CD4-positive, alpha-beta T cell (primary cell): ENCODE results near the gene RIPK4. TPM values are rescaled to one million over a fixed set of nuclear protein-coding genes. Genes with fewer than 3 reads are reported as not detected.

Source experiments
- ATAC-seq: fragments of 200-7000 bp; cut with Tn5 transposase; one replicate; pipeline ENCODE4 v1.10.0; 2022; ENCODE audit warnings: mild to moderate bottlenecking; ENCODE audit not compliant: poor library complexity
- CTCF ChIA-PET: fragments of 350-600 bp; sonication (Branson Sonifier 250); formaldehyde crosslinking; loops from one replicate; lab custom pipeline; 2021; ENCODE audit warnings: antibody characterized with exemption, inconsistent platforms; lab: Charles Lee
- POLR2A ChIA-PET: fragments of 350-600 bp; sonication (Branson Sonifier 250); formaldehyde crosslinking; loops from one replicate; lab custom pipeline; 2021; ENCODE audit warnings: antibody characterized with exemption, inconsistent platforms; lab: Charles Lee
- DNase-seq, 14 experiments: peaks; one replicate each; pipeline ENCODE4 v3.0.0-alpha.2; 2013 to 2020; ENCODE audit warnings: mixed read lengths in 2 of 14
- H3K27ac ChIP-seq, 2 donors: one replicate each; pipeline versions ENCODE4 v1.5.1 to v1.7.0; 2013; ENCODE audit warnings: low read length in 2 of 2, low read depth in 1 of 2, mild to moderate bottlenecking in 1 of 2
- H3K27me3 ChIP-seq, 2 experiments: 1 replicate in 1 of 2; 2 replicates in 1 of 2; pipeline versions ENCODE4 v1.6.1 to v1.7.0; 2013; ENCODE audit warnings: low read length in 2 of 2, control low read depth in 1 of 2, mild to moderate bottlenecking in 1 of 2, moderate library complexity in 1 of 2; ENCODE audit not compliant: insufficient read depth in 2 of 2, control insufficient read depth in 1 of 2
- H3K36me3 ChIP-seq: one replicate; pipeline ENCODE4 v1.6.1; 2013; ENCODE audit warnings: low read length, control low read depth; ENCODE audit not compliant: insufficient read depth
- H3K4me1 ChIP-seq: one replicate; pipeline ENCODE4 v1.6.1; 2013; ENCODE audit warnings: low read length, control low read depth; ENCODE audit not compliant: insufficient read depth
- H3K4me3 ChIP-seq: one replicate; pipeline ENCODE4 v1.5.1; 2013; ENCODE audit warnings: mild to moderate bottlenecking, low read length, moderate library complexity
- H3K9me3 ChIP-seq, 2 experiments: 1 replicate in 1 of 2; 2 replicates in 1 of 2; pipeline versions ENCODE4 v1.6.1 to v1.7.0; 2013; ENCODE audit warnings: low read length in 2 of 2, mild to moderate bottlenecking in 2 of 2, control low read depth in 1 of 2, moderate library complexity in 1 of 2; ENCODE audit not compliant: control insufficient read depth in 1 of 2, insufficient read depth in 1 of 2
- H3K27ac Mint-ChIP-seq: one replicate; pipeline ENCODE4 v1.8.0; 2020; ENCODE audit warnings: mixed read lengths
- H3K27me3 Mint-ChIP-seq: one replicate; pipeline ENCODE4 v1.8.0; 2021; ENCODE audit warnings: mixed read lengths
- H3K36me3 Mint-ChIP-seq: one replicate; pipeline ENCODE4 v1.8.0; 2021; ENCODE audit warnings: low read depth, mixed read lengths
- H3K4me1 Mint-ChIP-seq: one replicate; pipeline ENCODE4 v1.8.0; 2021; ENCODE audit warnings: low read depth, mixed read lengths
- H3K4me3 Mint-ChIP-seq: one replicate; pipeline ENCODE4 v1.8.0; 2020; ENCODE audit warnings: mild to moderate bottlenecking, mixed read lengths
- H3K9me3 Mint-ChIP-seq: one replicate; pipeline ENCODE4 v1.8.0; 2020; ENCODE audit warnings: mixed read lengths
- intact Hi-C, 2 experiments: fragments of 100-400 bp; cut with DNase I in 1 of 2; cut with micrococcal nuclease in 1 of 2; formaldehyde crosslinking; loops; one replicate each; pipeline versions ENCODE4 v1.15.1 to v1.9.0; 2023 to 2025; cut with DNase I, micrococcal nuclease
- total RNA-seq, 174 experiments: library from RNA in 2 of 174; stranded (reverse) in 2 of 174; gene quantifications; one replicate each; pipeline ENCODE4 v1.2.3 and lab custom pipeline; 2021 to 2026
- TF ChIP-seq, protein P1 (sequence below): fragments of 200-600 bp; IDR thresholded peaks from one replicate; pipeline ENCODE4 v1.8.0; 2022; ENCODE audit warnings: antibody characterized with exemption, mild to moderate bottlenecking

RIPK4 gene
- total RNA-seq, 2 experiments from 2014 or later: 2.5 to 3.0 TPM

DNA sequence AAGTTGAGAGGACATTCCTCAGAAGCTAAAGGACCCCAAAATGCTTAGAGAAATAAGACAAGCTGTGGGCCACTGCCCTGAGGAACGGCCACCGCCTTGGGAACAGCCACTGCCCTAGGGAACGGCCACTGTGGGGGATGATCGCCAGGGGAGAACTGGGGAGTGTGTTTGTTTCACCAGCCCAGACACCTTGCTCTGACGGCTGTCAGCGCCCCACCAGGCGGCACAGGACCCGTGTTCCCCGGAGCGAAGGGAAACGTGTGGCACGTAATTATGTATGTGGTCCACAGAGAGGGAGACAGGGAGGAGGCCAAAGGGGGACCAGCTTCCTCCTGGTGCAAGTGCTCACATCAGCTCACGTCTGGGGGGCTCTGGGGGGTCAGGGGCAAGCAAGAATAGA is 45.8 kb upstream of the RIPK4 start:
- no peaks in the 10 kb centered on the region for H3K4me1 Mint-ChIP-seq
- Histone ChIP-seq H3K4me1 (peaks cover 4% of the 10 kb centered on the region), H3K27ac (no peak overlapping the region), H3K4me3 (no peak overlapping the region), H3K27me3 (no peaks in the 10 kb centered on the region), H3K36me3 (peaks cover 45% of the 10 kb centered on the region), H3K9me3 (no peaks in the 10 kb centered on the region)
- no peaks in the 10 kb centered on the region for H3K9me3 Mint-ChIP-seq
- no peak overlapping the region for H3K27ac Mint-ChIP-seq
- no peak overlapping the region for H3K4me3 Mint-ChIP-seq
- ATAC-seq: no peak
- TF ChIP-seq, protein P1, sequence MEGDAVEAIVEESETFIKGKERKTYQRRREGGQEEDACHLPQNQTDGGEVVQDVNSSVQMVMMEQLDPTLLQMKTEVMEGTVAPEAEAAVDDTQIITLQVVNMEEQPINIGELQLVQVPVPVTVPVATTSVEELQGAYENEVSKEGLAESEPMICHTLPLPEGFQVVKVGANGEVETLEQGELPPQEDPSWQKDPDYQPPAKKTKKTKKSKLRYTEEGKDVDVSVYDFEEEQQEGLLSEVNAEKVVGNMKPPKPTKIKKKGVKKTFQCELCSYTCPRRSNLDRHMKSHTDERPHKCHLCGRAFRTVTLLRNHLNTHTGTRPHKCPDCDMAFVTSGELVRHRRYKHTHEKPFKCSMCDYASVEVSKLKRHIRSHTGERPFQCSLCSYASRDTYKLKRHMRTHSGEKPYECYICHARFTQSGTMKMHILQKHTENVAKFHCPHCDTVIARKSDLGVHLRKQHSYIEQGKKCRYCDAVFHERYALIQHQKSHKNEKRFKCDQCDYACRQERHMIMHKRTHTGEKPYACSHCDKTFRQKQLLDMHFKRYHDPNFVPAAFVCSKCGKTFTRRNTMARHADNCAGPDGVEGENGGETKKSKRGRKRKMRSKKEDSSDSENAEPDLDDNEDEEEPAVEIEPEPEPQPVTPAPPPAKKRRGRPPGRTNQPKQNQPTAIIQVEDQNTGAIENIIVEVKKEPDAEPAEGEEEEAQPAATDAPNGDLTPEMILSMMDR: no peak
- intact Hi-C loops: no loop called here
- peaks cover 45% of the 10 kb centered on the region for H3K36me3 Mint-ChIP-seq
- no peaks in the 10 kb centered on the region for H3K27me3 Mint-ChIP-seq
- POLR2A ChIA-PET: no interaction called here
- CTCF ChIA-PET: no interaction called here
- no peak for DNase-seq

DNA sequence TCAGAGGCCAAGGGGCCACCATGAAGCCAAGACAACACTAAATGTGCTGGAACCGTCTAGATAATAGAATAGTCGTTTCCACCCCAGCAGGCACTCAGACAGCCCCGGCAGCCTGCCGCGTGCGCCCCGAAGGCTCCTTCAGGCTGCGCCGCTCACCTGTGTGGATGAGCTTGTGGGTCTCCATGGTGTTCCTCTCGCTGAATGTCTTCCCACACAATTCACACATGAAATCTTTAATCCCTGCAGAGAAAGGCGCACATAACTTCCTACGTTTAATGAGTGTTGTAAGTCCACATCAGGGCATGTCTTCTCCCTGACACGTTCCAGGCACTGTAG is 43.7 kb upstream of the RIPK4 start:
- Histone ChIP-seq H3K9me3 (no peaks in the 10 kb centered on the region), H3K27ac (no peak overlapping the region), H3K4me1 (no peaks in the 10 kb centered on the region), H3K27me3 (no peaks in the 10 kb centered on the region), H3K4me3 (no peak overlapping the region), H3K36me3 (peaks cover 42% of the 10 kb centered on the region)
- no peak overlapping the region for H3K4me3 Mint-ChIP-seq
- TF ChIP-seq, protein P1: no peak
- CTCF ChIA-PET: no interaction called here
- peaks cover 40% of the 10 kb centered on the region for H3K36me3 Mint-ChIP-seq
- no peaks in the 10 kb centered on the region for H3K27me3 Mint-ChIP-seq
- H3K4me1 Mint-ChIP-seq: no peaks in the 10 kb centered on the region
- H3K27ac Mint-ChIP-seq: no peak overlapping the region
- POLR2A ChIA-PET: no interaction called here
- no peaks in the 10 kb centered on the region for H3K9me3 Mint-ChIP-seq
- ATAC-seq (no peak), DNase-seq (no peak)
- intact Hi-C loops: no loop called here

DNA sequence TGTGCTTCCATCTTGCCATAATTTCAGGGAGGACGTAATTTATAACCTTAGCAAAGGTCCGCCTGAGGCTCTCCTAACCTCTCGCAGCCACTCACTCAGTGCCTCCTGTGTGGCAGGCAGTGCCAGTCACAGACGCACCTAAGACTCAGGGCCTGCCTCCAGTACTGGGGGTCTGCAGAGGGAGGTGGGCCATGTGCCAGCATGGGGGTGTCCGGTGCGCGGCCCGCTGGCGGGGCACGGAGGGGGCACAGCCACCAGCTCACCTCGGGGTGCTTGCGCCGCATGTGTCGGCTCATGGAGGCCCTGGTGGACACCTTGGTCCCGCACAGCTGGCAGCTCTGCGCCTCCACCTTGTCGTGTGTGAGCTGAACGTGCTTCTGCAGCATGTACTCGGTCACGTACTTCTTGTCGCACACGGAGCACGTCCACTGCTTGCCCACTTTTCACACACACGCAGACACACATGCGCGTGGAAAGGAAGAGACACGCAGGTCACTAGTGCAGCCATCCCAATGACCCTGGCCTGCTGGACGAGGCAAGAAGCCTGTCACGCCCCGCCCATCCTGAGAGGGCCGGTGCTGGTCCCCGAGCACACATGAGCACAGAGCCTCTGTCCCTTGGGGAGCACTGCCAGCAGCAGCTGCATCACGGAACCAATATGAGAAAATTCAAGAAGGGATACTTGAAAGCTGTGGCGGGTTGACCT is 43.2 kb upstream of the RIPK4 start:
- H3K9me3 Mint-ChIP-seq: no peaks in the 10 kb centered on the region
- peaks cover 38% of the 10 kb centered on the region for H3K36me3 Mint-ChIP-seq
- H3K9me3 ChIP-seq: no peaks in the 10 kb centered on the region
- no peak for ATAC-seq
- H3K4me1 Mint-ChIP-seq: no peaks in the 10 kb centered on the region
- POLR2A ChIA-PET: no interaction called here
- TF ChIP-seq, protein P1: no peak
- H3K27me3 Mint-ChIP-seq: no peaks in the 10 kb centered on the region
- CTCF ChIA-PET: no interaction called here
- peaks cover 37% of the 10 kb centered on the region for H3K36me3 ChIP-seq
- H3K27ac ChIP-seq: no peak overlapping the region
- DNase-seq: no peak
- H3K4me3 Mint-ChIP-seq: no peak overlapping the region
- H3K4me1 ChIP-seq: no peaks in the 10 kb centered on the region
- H3K27ac Mint-ChIP-seq: no peak overlapping the region
- H3K27me3 ChIP-seq: no peaks in the 10 kb centered on the region
- no peak overlapping the region for H3K4me3 ChIP-seq
- intact Hi-C loops: no loop called here
